Liver (tissue), 9 donors: ENCODE data around the gene DGCR2. TPM values are rescaled to one million over a fixed set of nuclear protein-coding genes. Genes with fewer than 3 reads are reported as not detected.

Source experiments
- DNase-seq: peaks from one replicate; pipeline ENCODE4 v3.0.0-alpha.2; 2017; ENCODE audit warnings: low spot score
- H3K27ac ChIP-seq, 2 donors: one replicate each; pipeline ENCODE4 v1.7.0; 2013; ENCODE audit warnings: inconsistent platforms in 2 of 2, low read length in 2 of 2, control low read depth in 1 of 2, low read depth in 1 of 2, mild to moderate bottlenecking in 1 of 2
- H3K27me3 ChIP-seq, 4 donors: one replicate each; pipeline versions ENCODE4 v1.6.1 to v1.7.0; 2013; ENCODE audit warnings: low read length in 3 of 4, inconsistent platforms in 1 of 4, mild to moderate bottlenecking in 1 of 4, moderate library complexity in 1 of 4; ENCODE audit not compliant: control insufficient read depth in 4 of 4, insufficient read depth in 4 of 4
- H3K36me3 ChIP-seq, 4 donors: one replicate each; pipeline versions ENCODE4 v1.6.1 to v1.7.0; 2013; ENCODE audit warnings: low read length in 3 of 4, mild to moderate bottlenecking in 3 of 4, low read depth in 1 of 4, moderate library complexity in 1 of 4; ENCODE audit not compliant: control insufficient read depth in 4 of 4, insufficient read depth in 3 of 4
- H3K4me1 ChIP-seq, 4 donors: one replicate each; pipeline versions ENCODE4 v1.6.1 to v1.7.0; 2013; ENCODE audit warnings: low read length in 3 of 4, mild to moderate bottlenecking in 3 of 4, moderate library complexity in 1 of 4; ENCODE audit not compliant: control insufficient read depth in 4 of 4, insufficient read depth in 4 of 4
- H3K4me3 ChIP-seq, 3 donors: one replicate each; pipeline versions ENCODE4 v1.6.1 to v1.7.0; 2013; ENCODE audit warnings: low read length in 3 of 3, control low read depth in 1 of 3, low read depth in 1 of 3, mild to moderate bottlenecking in 1 of 3
- H3K9ac ChIP-seq, 2 donors: one replicate each; pipeline ENCODE4 v1.7.0; 2013; ENCODE audit warnings: low read length in 2 of 2, mild to moderate bottlenecking in 2 of 2, moderate library complexity in 2 of 2, control low read depth in 1 of 2, low read depth in 1 of 2
- H3K9me3 ChIP-seq, 4 donors: one replicate each; pipeline versions ENCODE4 v1.6.1 to v1.7.0; 2013; ENCODE audit warnings: low read length in 3 of 4; ENCODE audit not compliant: control insufficient read depth in 4 of 4
- ATF3 ChIP-seq: IDR thresholded peaks from 2 replicates; pipeline ENCODE4 v1.6.1; 2016; ENCODE audit warnings: antibody characterized with exemption
- EGR1 ChIP-seq, 2 donors: IDR thresholded peaks; 2 replicates each; pipeline ENCODE4 v1.6.1; 2016 to 2018; ENCODE audit warnings: antibody characterized with exemption in 2 of 2, low read depth in 2 of 2
- FOXA2 ChIP-seq: IDR thresholded peaks from 2 replicates; pipeline ENCODE4 v1.6.1; 2016; ENCODE audit warnings: antibody characterized with exemption
- GABPA ChIP-seq, 2 donors: IDR thresholded peaks in 1 of 2; conservative IDR thresholded peaks in 1 of 2; 2 replicates each; pipeline ENCODE4 v1.6.1; 2016; ENCODE audit warnings: antibody characterized with exemption in 2 of 2, mild to moderate bottlenecking in 1 of 2, moderate library complexity in 1 of 2
- HNF4G ChIP-seq: IDR thresholded peaks from 2 replicates; pipeline ENCODE4 v1.6.1; 2016; ENCODE audit warnings: antibody characterized with exemption
- JUND ChIP-seq, 2 donors: IDR thresholded peaks; 2 replicates each; pipeline ENCODE4 v1.6.1; 2016; ENCODE audit warnings: antibody characterized with exemption in 2 of 2
- NR2F2 ChIP-seq: IDR thresholded peaks from 2 replicates; pipeline ENCODE4 v1.6.1; 2016; ENCODE audit warnings: antibody characterized with exemption
- RAD21 ChIP-seq, 2 donors: IDR thresholded peaks; 2 replicates each; pipeline ENCODE4 v1.6.1; 2016; ENCODE audit warnings: antibody characterized with exemption in 2 of 2, mild to moderate bottlenecking in 2 of 2
- REST ChIP-seq: IDR thresholded peaks from 2 replicates; pipeline ENCODE4 v1.6.1; 2016; ENCODE audit warnings: antibody characterized with exemption, mild to moderate bottlenecking
- RXRA ChIP-seq, 2 donors: IDR thresholded peaks; 2 replicates each; pipeline ENCODE4 v1.6.1; 2017 to 2018; ENCODE audit warnings: antibody characterized with exemption in 2 of 2, mild to moderate bottlenecking in 1 of 2
- TAF1 ChIP-seq: conservative IDR thresholded peaks from 2 replicates; pipeline ENCODE4 v1.6.1; 2016; ENCODE audit warnings: antibody characterized with exemption, mild to moderate bottlenecking
- YY1 ChIP-seq: IDR thresholded peaks from 2 replicates; pipeline ENCODE4 v1.6.1; 2016; ENCODE audit warnings: antibody characterized with exemption, mild to moderate bottlenecking
- WGBS: extraction: QIAGEN DNeasy Blood & Tissue Kit; methylation state at CpG from one replicate; pipeline ENCODE4 v1.1.7; 2013; 5-methylcytosine and 5-hydroxymethylcytosine counted together
- polyA plus RNA-seq, 2 donors: library from polyadenylated mRNA; stranded (reverse) in 1 of 2; unstranded in 1 of 2; fragments of 200-250 nt in 1 of 2; fragments of >200 nt in 1 of 2; fragmentation: Nextera tagmentation in 1 of 2; extraction: Ambion mirVana in 1 of 2; gene quantifications; one replicate each; pipeline versions ENCODE4 v1.2.1 to v1.2.3, GENCODE V29; 2013 to 2015
- total RNA-seq, 2 donors: library from RNA; depleted of rRNA; stranded (reverse); fragments of >200 nt; gene quantifications; one replicate each; pipeline ENCODE4 v1.2.3, GENCODE V29; 2014
- TF ChIP-seq, protein P1 (sequence below): IDR thresholded peaks from 2 replicates; pipeline ENCODE4 v1.6.1; 2016; ENCODE audit warnings: antibody characterized with exemption
- TF ChIP-seq, protein P2 (sequence below): IDR thresholded peaks from 2 replicates; pipeline ENCODE4 v1.6.1; 2016; ENCODE audit warnings: antibody characterized with exemption
- TF ChIP-seq, protein P3 (sequence below): fragments of 150-350 bp; IDR thresholded peaks from 2 replicates; pipeline ENCODE4 v1.5.1; 2017; ENCODE audit warnings: improper control_type of control experiment, low read depth, low read length; ENCODE audit not compliant: missing input control
- donor health status: healthy.
- donor health status: healthy.
- donor health status: healthy.
- donor health status: healthy.
- donor health status: healthy.

Gene DGCR2
- total and polyA plus RNA-seq, 4 donors: 11.2 to 30.0 (median 21.1) TPM

- TF ChIP-seq ATF3: no peak
- no peak for TF ChIP-seq HNF4G
- no peak for TF ChIP-seq REST
- no peak for TF ChIP-seq NR2F2
- TF ChIP-seq JUND (IDR thresholded peaks at IDR 0.05): no peak
- TF ChIP-seq, protein P1, sequence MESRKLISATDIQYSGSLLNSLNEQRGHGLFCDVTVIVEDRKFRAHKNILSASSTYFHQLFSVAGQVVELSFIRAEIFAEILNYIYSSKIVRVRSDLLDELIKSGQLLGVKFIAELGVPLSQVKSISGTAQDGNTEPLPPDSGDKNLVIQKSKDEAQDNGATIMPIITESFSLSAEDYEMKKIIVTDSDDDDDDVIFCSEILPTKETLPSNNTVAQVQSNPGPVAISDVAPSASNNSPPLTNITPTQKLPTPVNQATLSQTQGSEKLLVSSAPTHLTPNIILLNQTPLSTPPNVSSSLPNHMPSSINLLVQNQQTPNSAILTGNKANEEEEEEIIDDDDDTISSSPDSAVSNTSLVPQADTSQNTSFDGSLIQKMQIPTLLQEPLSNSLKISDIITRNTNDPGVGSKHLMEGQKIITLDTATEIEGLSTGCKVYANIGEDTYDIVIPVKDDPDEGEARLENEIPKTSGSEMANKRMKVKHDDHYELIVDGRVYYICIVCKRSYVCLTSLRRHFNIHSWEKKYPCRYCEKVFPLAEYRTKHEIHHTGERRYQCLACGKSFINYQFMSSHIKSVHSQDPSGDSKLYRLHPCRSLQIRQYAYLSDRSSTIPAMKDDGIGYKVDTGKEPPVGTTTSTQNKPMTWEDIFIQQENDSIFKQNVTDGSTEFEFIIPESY: no peak
- TF ChIP-seq FOXA2: no peak
- no peak for TF ChIP-seq RXRA (IDR thresholded peaks at IDR 0.05)
- no peak for TF ChIP-seq RAD21 (IDR thresholded peaks at IDR 0.05)
- no peak for TF ChIP-seq EGR1 (IDR thresholded peaks at IDR 0.05; ENCODE audit: low read depth in 2 of 2)
- no peak for TF ChIP-seq GABPA (IDR thresholded peaks at IDR 0.05 in 1 of 2, conservative IDR thresholded peaks at IDR 0.05 in 1 of 2)
- TF ChIP-seq, protein P2, sequence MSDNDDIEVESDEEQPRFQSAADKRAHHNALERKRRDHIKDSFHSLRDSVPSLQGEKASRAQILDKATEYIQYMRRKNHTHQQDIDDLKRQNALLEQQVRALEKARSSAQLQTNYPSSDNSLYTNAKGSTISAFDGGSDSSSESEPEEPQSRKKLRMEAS: no peak
- TF ChIP-seq, protein P3, sequence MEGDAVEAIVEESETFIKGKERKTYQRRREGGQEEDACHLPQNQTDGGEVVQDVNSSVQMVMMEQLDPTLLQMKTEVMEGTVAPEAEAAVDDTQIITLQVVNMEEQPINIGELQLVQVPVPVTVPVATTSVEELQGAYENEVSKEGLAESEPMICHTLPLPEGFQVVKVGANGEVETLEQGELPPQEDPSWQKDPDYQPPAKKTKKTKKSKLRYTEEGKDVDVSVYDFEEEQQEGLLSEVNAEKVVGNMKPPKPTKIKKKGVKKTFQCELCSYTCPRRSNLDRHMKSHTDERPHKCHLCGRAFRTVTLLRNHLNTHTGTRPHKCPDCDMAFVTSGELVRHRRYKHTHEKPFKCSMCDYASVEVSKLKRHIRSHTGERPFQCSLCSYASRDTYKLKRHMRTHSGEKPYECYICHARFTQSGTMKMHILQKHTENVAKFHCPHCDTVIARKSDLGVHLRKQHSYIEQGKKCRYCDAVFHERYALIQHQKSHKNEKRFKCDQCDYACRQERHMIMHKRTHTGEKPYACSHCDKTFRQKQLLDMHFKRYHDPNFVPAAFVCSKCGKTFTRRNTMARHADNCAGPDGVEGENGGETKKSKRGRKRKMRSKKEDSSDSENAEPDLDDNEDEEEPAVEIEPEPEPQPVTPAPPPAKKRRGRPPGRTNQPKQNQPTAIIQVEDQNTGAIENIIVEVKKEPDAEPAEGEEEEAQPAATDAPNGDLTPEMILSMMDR: no peak
- no peak for TF ChIP-seq TAF1
- no peak for TF ChIP-seq YY1
- no peaks in the 10 kb centered on the region for H3K9me3 ChIP-seq
- no peak for DNase-seq
- H3K4me3 ChIP-seq: no peak overlapping the region
- H3K27me3 ChIP-seq: no peaks in the 10 kb centered on the region
- H3K9ac ChIP-seq: no peak overlapping the region
- 92% methylated on average over 5 of the region's 5 CpGs for WGBS
- peaks cover 10 to 54% (median 26%) of the 10 kb centered on the region in 4 donors for H3K36me3 ChIP-seq
- H3K27ac ChIP-seq: no peak overlapping the region
- no peaks in the 10 kb centered on the region for H3K4me1 ChIP-seq
Observed at GRCh38 chr22:19038164-19038546, 84.1 kb downstream of the DGCR2 start.
